ENCODE data around the gene FTO. TPM values are rescaled to one million over a fixed set of nuclear protein-coding genes. Genes with fewer than 3 reads are reported as not detected.

FTO gene
- total RNA-seq, 1 donor from 2014 or later: 106 TPM

DNA sequence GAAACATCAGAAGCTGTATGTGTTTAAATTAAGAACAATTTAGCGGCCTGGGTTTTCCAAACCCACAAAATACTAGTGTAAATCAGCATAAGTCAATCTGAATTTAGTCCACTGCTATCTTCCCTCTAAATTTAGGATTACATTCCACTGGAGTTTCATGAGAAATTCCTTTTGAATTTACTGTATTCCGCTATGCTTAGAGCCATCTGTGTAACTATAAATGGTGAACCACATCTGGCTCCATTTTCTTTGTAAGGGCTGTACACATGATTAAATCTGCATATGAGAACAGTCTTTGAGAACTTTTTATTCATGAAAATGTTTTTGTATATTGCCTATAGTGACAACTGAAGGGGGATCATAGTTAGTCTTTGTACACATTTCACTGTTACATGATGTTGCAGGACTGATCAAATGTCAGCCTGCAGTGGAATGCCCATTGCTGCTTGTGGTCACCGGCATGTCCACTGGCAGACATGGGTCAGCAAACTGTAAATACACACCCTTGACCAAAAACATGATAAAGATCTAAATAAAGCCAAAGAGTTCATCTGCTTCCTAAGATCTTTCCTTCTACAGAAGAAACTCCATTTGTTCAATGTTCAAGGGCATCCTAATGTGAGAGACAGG lies 37.1 kb upstream of the FTO start:
- no peaks in the 10 kb centered on the region for H3K27me3 Mint-ChIP-seq (ENCODE audit: unreplicated experiment)
- no peaks in the 10 kb centered on the region for H3K9me3 Mint-ChIP-seq (ENCODE audit: unreplicated experiment)
- no peak for TF ChIP-seq CTCF (IDR thresholded peaks at IDR 0.05; ENCODE audit: partially characterized antibody, unreplicated experiment)
- DNase-seq: no peak
- no peaks in the 10 kb centered on the region for H3K4me1 Mint-ChIP-seq (ENCODE audit: low read depth, unreplicated experiment)
- H3K4me3 Mint-ChIP-seq (ENCODE audit: unreplicated experiment): no peak overlapping the region
- H3K27ac Mint-ChIP-seq (ENCODE audit: unreplicated experiment): no peak overlapping the region
- no peaks in the 10 kb centered on the region for H3K36me3 Mint-ChIP-seq (ENCODE audit: unreplicated experiment)

DNA sequence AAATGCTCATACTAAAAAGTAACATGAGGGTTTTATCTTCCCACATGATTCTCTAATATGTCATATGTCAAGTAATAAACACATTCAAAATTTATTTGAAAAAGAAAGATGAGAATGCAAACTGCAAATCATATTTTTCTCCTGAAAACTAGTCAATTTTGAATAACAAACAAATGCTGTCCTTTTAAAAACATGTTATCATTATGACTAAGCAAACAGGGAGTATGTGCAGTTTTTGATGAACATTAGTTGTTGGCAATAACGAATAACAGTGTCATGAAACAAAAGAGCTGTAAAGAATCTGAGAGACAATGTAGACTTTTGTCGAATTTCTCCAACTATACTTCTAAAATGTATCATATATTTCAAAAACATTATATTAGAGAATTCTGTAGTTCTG lies 35.1 kb upstream of the FTO start:
- no peak for DNase-seq
- no peaks in the 10 kb centered on the region for H3K4me1 Mint-ChIP-seq (ENCODE audit: low read depth, unreplicated experiment)
- H3K36me3 Mint-ChIP-seq (ENCODE audit: unreplicated experiment): no peaks in the 10 kb centered on the region
- no peaks in the 10 kb centered on the region for H3K27me3 Mint-ChIP-seq (ENCODE audit: unreplicated experiment)
- TF ChIP-seq CTCF (IDR thresholded peaks at IDR 0.05; ENCODE audit: partially characterized antibody, unreplicated experiment): no peak
- no peaks in the 10 kb centered on the region for H3K9me3 Mint-ChIP-seq (ENCODE audit: unreplicated experiment)
- H3K27ac Mint-ChIP-seq (ENCODE audit: unreplicated experiment): no peak overlapping the region
- H3K4me3 Mint-ChIP-seq (ENCODE audit: unreplicated experiment): no peak overlapping the region

- peaks cover 1% of the 10 kb centered on the region for H3K4me1 Mint-ChIP-seq (ENCODE audit: low read depth, unreplicated experiment)
- H3K27me3 Mint-ChIP-seq (ENCODE audit: unreplicated experiment): no peaks in the 10 kb centered on the region
- no peak overlapping the region for H3K27ac Mint-ChIP-seq (ENCODE audit: unreplicated experiment)
- no peak for DNase-seq
- no peak for TF ChIP-seq CTCF (IDR thresholded peaks at IDR 0.05; ENCODE audit: partially characterized antibody, unreplicated experiment)
- no peak overlapping the region for H3K4me3 Mint-ChIP-seq (ENCODE audit: unreplicated experiment)
- H3K36me3 Mint-ChIP-seq (ENCODE audit: unreplicated experiment): no peaks in the 10 kb centered on the region
- no peaks in the 10 kb centered on the region for H3K9me3 Mint-ChIP-seq (ENCODE audit: unreplicated experiment)
Observed at GRCh38 chr16:53672461-53672860, 31.5 kb upstream of the FTO start.

DNA sequence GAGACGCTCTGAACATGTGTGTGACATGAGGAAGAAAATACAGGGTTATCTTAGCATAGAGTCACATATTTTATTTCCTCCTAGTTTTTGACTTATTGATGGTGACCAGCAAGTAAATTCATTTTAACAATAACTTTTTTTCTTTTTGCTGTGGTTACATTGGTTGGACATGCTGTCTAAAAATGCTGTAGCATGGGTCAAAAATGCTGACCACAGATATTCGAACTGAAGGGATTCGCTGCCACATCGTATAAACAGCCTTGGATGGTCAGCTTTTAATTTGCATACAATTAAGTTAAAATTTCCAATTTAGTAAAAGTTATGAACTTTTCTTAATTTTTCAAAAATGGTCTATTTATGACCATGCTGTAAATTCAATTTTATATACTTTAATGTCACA lies 30.8 kb upstream of the FTO start:
- H3K27me3 Mint-ChIP-seq (ENCODE audit: unreplicated experiment): no peaks in the 10 kb centered on the region
- H3K36me3 Mint-ChIP-seq (ENCODE audit: unreplicated experiment): no peaks in the 10 kb centered on the region
- no peak overlapping the region for H3K4me3 Mint-ChIP-seq (ENCODE audit: unreplicated experiment)
- H3K9me3 Mint-ChIP-seq (ENCODE audit: unreplicated experiment): no peaks in the 10 kb centered on the region
- H3K27ac Mint-ChIP-seq (ENCODE audit: unreplicated experiment): no peak overlapping the region
- TF ChIP-seq CTCF (IDR thresholded peaks at IDR 0.05; ENCODE audit: partially characterized antibody, unreplicated experiment): no peak
- H3K4me1 Mint-ChIP-seq (ENCODE audit: low read depth, unreplicated experiment): peaks cover 1% of the 10 kb centered on the region
- DNase-seq: no peak

GRCh38 chr16:53678155-53678554 lies 25.8 kb upstream of the FTO start:
- no peaks in the 10 kb centered on the region for H3K36me3 Mint-ChIP-seq (ENCODE audit: unreplicated experiment)
- H3K27me3 Mint-ChIP-seq (ENCODE audit: unreplicated experiment): peaks cover 3% of the 10 kb centered on the region
- no peaks in the 10 kb centered on the region for H3K9me3 Mint-ChIP-seq (ENCODE audit: unreplicated experiment)
- TF ChIP-seq CTCF (IDR thresholded peaks at IDR 0.05; ENCODE audit: partially characterized antibody, unreplicated experiment): no peak
- H3K4me1 Mint-ChIP-seq (ENCODE audit: low read depth, unreplicated experiment): peaks cover 5% of the 10 kb centered on the region
- DNase-seq: no peak
- H3K4me3 Mint-ChIP-seq (ENCODE audit: unreplicated experiment): no peak overlapping the region
- H3K27ac Mint-ChIP-seq (ENCODE audit: unreplicated experiment): no peak overlapping the region
